Measurements from ENCODE around the gene SCN8A. TPM values are rescaled to one million over a fixed set of nuclear protein-coding genes. Genes with fewer than 3 reads are reported as not detected.

Gene SCN8A
- total RNA-seq, 3 donors from 2014 or later (not counting 1 experiment from before 2014, with no cell fraction given) = 0.42 to 0.66 (median 0.65) TPM

DNA sequence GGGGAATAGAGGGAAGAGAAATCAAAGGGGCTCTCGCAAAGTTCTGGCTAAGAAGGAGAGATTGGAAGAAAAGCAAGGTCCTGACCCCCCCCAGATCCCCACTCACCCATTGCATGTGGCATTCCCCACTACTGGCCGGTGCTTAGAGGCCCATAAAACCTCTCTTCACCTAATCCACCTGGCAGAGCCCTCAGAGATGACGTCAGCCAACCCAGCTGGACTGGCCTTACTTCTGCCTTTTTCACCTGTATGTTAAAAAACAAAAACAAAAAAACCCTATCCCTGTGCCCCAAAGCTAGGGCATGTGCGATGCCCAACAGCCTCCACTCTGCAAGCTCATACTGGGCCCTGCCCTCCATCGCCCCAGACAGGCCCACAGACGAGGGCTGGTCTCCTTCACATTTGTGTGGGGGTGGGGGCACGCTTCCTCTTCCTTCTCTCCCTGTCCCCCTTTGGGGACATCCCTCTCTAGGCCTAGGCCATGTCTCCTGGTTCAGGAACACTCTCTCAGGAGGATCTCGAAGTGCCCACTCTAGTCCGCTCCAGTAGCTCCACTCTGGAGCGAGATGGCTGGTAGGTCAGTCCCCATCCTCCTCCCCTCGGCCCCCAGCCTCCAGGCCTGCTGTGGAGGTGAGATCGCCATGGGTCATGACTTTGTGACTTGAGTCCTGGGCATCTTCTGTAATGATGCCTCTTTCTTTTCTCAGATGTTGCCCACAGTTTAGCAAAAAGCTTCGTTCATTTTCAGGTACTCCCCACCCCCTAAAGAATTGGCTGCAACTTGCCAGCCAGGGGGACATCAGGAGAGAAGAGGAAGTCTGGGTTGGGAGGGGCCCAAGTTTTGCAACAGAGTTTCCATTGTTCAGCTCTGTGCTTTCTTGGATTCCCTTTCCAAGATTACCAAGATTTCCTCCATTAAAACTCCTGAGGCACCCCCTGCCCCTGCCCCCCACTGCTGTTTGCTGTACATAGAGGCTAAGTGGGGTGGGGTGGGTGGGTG, 220.5 kb downstream of the SCN8A start:
- H3K4me3 ChIP-seq (ENCODE audit: low read length) = no peak overlapping the region
- TF ChIP-seq CTCF (IDR thresholded peaks at IDR 0.05) = no peak
- no peaks in the 10 kb centered on the region for H3K9me3 ChIP-seq (ENCODE audit: control insufficient read depth, insufficient read depth, low read length)
- ATAC-seq (no peak), DNase-seq (no peak)
- no peak overlapping the region for H3K27ac ChIP-seq (ENCODE audit: low read length)
- peaks cover 14% of the 10 kb centered on the region for H3K4me1 ChIP-seq (ENCODE audit: control insufficient read depth, insufficient read depth, low read length)
- no peaks in the 10 kb centered on the region for H3K36me3 ChIP-seq (ENCODE audit: control insufficient read depth, insufficient read depth, low read length)
- Mint-ChIP-seq H3K27me3 (ENCODE audit: low read depth in 2 of 2) (peaks cover 5 to 7% of the 10 kb centered on the region in 2 donors), H3K4me3 (no peak overlapping the region), H3K36me3 (no peaks in the 10 kb centered on the region), H3K9me3 (no peaks in the 10 kb centered on the region), H3K27ac (no peak overlapping the region), H3K4me1 (peaks cover 10 to 13% of the 10 kb centered on the region in 2 donors)
- WGBS (ENCODE audit: insufficient coverage) = 88% methylated on average over 9 of the region's 13 CpGs
- H3K27me3 ChIP-seq (ENCODE audit: control insufficient read depth, insufficient read depth, low read length) = no peaks in the 10 kb centered on the region
- intact Hi-C loops (cut with micrococcal nuclease) = loop anchor here (5.0 kb wide), 1 partner anchor 384 kb away; no protein-coding TSS in a partner anchor

DNA sequence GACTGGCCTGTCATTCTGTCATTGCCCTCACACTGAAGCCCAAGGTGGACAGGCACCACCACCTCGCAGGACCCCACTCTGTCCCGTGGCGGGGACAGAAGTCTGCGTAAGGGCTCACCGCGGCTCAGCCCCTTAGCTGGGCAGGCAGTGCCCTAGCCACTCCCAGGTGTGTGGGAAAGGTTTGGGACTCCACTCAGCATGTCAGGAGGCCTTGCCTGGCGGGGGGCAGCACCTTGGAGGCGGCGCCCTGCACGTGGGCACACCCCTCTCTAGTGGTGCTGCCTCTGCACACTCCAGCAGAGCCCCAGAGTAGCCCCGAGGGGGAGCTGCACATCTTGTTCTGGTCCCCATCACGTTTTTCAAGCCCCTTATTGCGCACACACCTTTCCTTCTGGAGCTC, 221.8 kb downstream of the SCN8A start:
- Mint-ChIP-seq H3K27ac (no peak overlapping the region), H3K4me1 (peaks cover 10 to 13% of the 10 kb centered on the region in 2 donors), H3K36me3 (no peaks in the 10 kb centered on the region), H3K9me3 (no peaks in the 10 kb centered on the region), H3K4me3 (peak overlapping the region; percentile 72), H3K27me3 (ENCODE audit: low read depth in 2 of 2) (no peaks in the 10 kb centered on the region)
- ATAC-seq (no peak), DNase-seq (no peak)
- Histone ChIP-seq H3K9me3 (ENCODE audit: control insufficient read depth, insufficient read depth, low read length) (no peaks in the 10 kb centered on the region), H3K27me3 (ENCODE audit: control insufficient read depth, insufficient read depth, low read length) (no peaks in the 10 kb centered on the region), H3K36me3 (ENCODE audit: control insufficient read depth, insufficient read depth, low read length) (no peaks in the 10 kb centered on the region), H3K4me1 (ENCODE audit: control insufficient read depth, insufficient read depth, low read length) (peaks cover 14% of the 10 kb centered on the region), H3K27ac (ENCODE audit: low read length) (no peak overlapping the region), H3K4me3 (ENCODE audit: low read length) (no peak overlapping the region)
- intact Hi-C loops (cut with micrococcal nuclease) = loop anchor here (5.0 kb wide), 1 partner anchor 386 kb away; no protein-coding TSS in a partner anchor
- no peak for TF ChIP-seq CTCF (IDR thresholded peaks at IDR 0.05)
- 80% methylated on average over 13 of the region's 13 CpGs for WGBS (ENCODE audit: insufficient coverage)

DNA sequence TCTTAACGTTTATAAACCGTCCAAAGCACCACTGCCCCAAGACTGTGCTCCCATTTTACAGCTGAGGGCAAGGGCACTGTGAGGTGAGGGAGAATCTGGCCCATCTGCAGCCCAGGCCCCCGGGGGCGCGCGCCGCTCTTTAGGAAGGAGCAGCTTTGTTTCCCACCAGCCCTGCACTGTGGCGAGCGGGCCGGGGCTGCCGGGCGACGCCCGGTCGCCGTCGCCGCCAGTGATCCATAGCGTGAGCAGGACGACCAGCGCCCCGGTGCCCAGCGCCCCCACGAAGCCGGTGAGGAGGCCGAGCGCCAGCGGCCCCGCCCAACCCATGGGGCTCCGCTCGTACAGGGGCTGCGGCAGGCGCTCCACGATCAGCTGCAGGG, 222.9 kb downstream of the SCN8A start:
- Histone ChIP-seq H3K27ac (ENCODE audit: low read length) (no peak overlapping the region), H3K4me3 (ENCODE audit: low read length) (peak overlapping the region; percentile 8), H3K4me1 (ENCODE audit: control insufficient read depth, insufficient read depth, low read length) (peaks cover 14% of the 10 kb centered on the region), H3K36me3 (ENCODE audit: control insufficient read depth, insufficient read depth, low read length) (no peaks in the 10 kb centered on the region), H3K9me3 (ENCODE audit: control insufficient read depth, insufficient read depth, low read length) (no peaks in the 10 kb centered on the region), H3K27me3 (ENCODE audit: control insufficient read depth, insufficient read depth, low read length) (no peaks in the 10 kb centered on the region)
- WGBS (ENCODE audit: insufficient coverage) = 7% methylated on average over 34 of the region's 34 CpGs
- DNase-seq (no peak), ATAC-seq (no peak)
- no peaks in the 10 kb centered on the region for H3K36me3 Mint-ChIP-seq
- no peaks in the 10 kb centered on the region for H3K9me3 Mint-ChIP-seq
- TF ChIP-seq CTCF (IDR thresholded peaks at IDR 0.05) = no peak
- no peaks in the 10 kb centered on the region for H3K27me3 Mint-ChIP-seq (ENCODE audit: low read depth in 2 of 2)
- peaks cover 10 to 13% of the 10 kb centered on the region in 2 donors for H3K4me1 Mint-ChIP-seq
- intact Hi-C loops (cut with micrococcal nuclease) = loop anchor here (5.0 kb wide), 1 partner anchor 387 kb away; no protein-coding TSS in a partner anchor
- H3K4me3 Mint-ChIP-seq = peak overlapping the region; percentile 72
- H3K27ac Mint-ChIP-seq = no peak overlapping the region
